ENCODE measurements around the gene FGF5.

The FGF5 gene

GRCh38 chr4:80252953-80253352 is 13.5 kb upstream of the FGF5 start:
- in situ Hi-C loops (cut with MboI; ENCODE audit: low sequenced_read_pairs) = no loop called here

GRCh38 chr4:80253510-80253909 is 13.0 kb upstream of the FGF5 start:
- in situ Hi-C loops (cut with MboI; ENCODE audit: low sequenced_read_pairs) = no loop called here

- in situ Hi-C loops (cut with MboI; ENCODE audit: low sequenced_read_pairs) = no loop called here
Observed at GRCh38 chr4:80254114-80254513, 12.3 kb upstream of the FGF5 start.

GRCh38 chr4:80255329-80256095 is 11.0 kb upstream of the FGF5 start:
- in situ Hi-C loops (cut with MboI; ENCODE audit: low sequenced_read_pairs) = no loop called here

GRCh38 chr4:80257851-80258250 is 8.6 kb upstream of the FGF5 start:
- in situ Hi-C loops (cut with MboI; ENCODE audit: low sequenced_read_pairs) = no loop called here

GRCh38 chr4:80259012-80259411 is 7.5 kb upstream of the FGF5 start:
- in situ Hi-C loops (cut with MboI; ENCODE audit: low sequenced_read_pairs) = no loop called here

- in situ Hi-C loops (cut with MboI; ENCODE audit: low sequenced_read_pairs) = no loop called here
Observed at GRCh38 chr4:80259817-80260216, 6.6 kb upstream of the FGF5 start.

GRCh38 chr4:80261989-80262600 is 4.4 kb upstream of the FGF5 start:
- in situ Hi-C loops (cut with MboI; ENCODE audit: low sequenced_read_pairs) = no loop called here

- in situ Hi-C loops (cut with MboI; ENCODE audit: low sequenced_read_pairs) = no loop called here
Observed at GRCh38 chr4:80263541-80264351, 2.7 kb upstream of the FGF5 start.

GRCh38 chr4:80264352-80264647 is 2.2 kb upstream of the FGF5 start:
- in situ Hi-C loops (cut with MboI; ENCODE audit: low sequenced_read_pairs) = no loop called here

- in situ Hi-C loops (cut with MboI; ENCODE audit: low sequenced_read_pairs) = no loop called here
Observed at GRCh38 chr4:80264825-80265224, 1.6 kb upstream of the FGF5 start.

- in situ Hi-C loops (cut with MboI; ENCODE audit: low sequenced_read_pairs) = no loop called here
Observed at GRCh38 chr4:80265571-80266252, 752 bp upstream of the FGF5 start.

- in situ Hi-C loops (cut with MboI; ENCODE audit: low sequenced_read_pairs) = no loop called here
Observed at GRCh38 chr4:80266902-80267380, 477 bp downstream of the FGF5 start.

GRCh38 chr4:80268081-80268823 is 1.8 kb downstream of the FGF5 start:
- in situ Hi-C loops (cut with MboI; ENCODE audit: low sequenced_read_pairs) = no loop called here

- in situ Hi-C loops (cut with MboI; ENCODE audit: low sequenced_read_pairs) = no loop called here
Observed at GRCh38 chr4:80268936-80269335, 2.5 kb downstream of the FGF5 start.

GRCh38 chr4:80270321-80270720 is 3.9 kb downstream of the FGF5 start:
- in situ Hi-C loops (cut with MboI; ENCODE audit: low sequenced_read_pairs) = no loop called here

- in situ Hi-C loops (cut with MboI; ENCODE audit: low sequenced_read_pairs) = no loop called here
Observed at GRCh38 chr4:80270868-80271267, 4.4 kb downstream of the FGF5 start.

GRCh38 chr4:80271801-80272200 is 5.3 kb downstream of the FGF5 start:
- in situ Hi-C loops (cut with MboI; ENCODE audit: low sequenced_read_pairs) = no loop called here

GRCh38 chr4:80276931-80277330 is 10.5 kb downstream of the FGF5 start:
- in situ Hi-C loops (cut with MboI; ENCODE audit: low sequenced_read_pairs) = no loop called here

- in situ Hi-C loops (cut with MboI; ENCODE audit: low sequenced_read_pairs) = no loop called here
Observed at GRCh38 chr4:80279751-80280150, 13.3 kb downstream of the FGF5 start.

GRCh38 chr4:80286451-80286850 is 20.0 kb downstream of the FGF5 start:
- in situ Hi-C loops (cut with MboI; ENCODE audit: low sequenced_read_pairs) = no loop called here
